T-cell (primary cell): ENCODE measurements around the gene LAMTOR5. TPM values are rescaled to one million over a fixed set of nuclear protein-coding genes. Genes with fewer than 3 reads are reported as not detected.
A peak's percentile ranks its signal among the peaks of the same experiment; 100 is the strongest.

ENCODE experiments used
- ATAC-seq, 4 experiments: fragments of 200-7000 bp in 3 of 4; fragments of 150-1000 bp in 1 of 4; cut with Tn5 transposase; replicated peaks in 1 of 4; 1 replicate in 3 of 4; 2 replicates in 1 of 4; pipeline ENCODE4 v1.10.0; 2021; ENCODE audit warnings: moderate library complexity in 3 of 4, mild to moderate bottlenecking in 2 of 4, moderate number of reproducible peaks in 1 of 4
- CTCF ChIA-PET, 2 donors: fragments of 300-600 bp; sonication (Branson Sonifier 250); formaldehyde crosslinking; loops; one replicate each; lab custom pipeline; 2022; ENCODE audit warnings: antibody characterized with exemption in 2 of 2; lab: Charles Lee
- POLR2A ChIA-PET, 2 donors: fragments of 300-600 bp; sonication (Branson Sonifier 250); formaldehyde crosslinking; loops; one replicate each; lab custom pipeline; 2022; ENCODE audit warnings: antibody characterized with exemption in 2 of 2; lab: Charles Lee
- DNase-seq, 35 experiments: peaks; one replicate each; pipeline versions ENCODE4 v3.0.0 to v3.0.0-alpha.2; 2013 to 2023
- H3K27ac ChIP-seq: one replicate; pipeline ENCODE4 v1.5.1; 2013; ENCODE audit warnings: low read length
- H3K27me3 ChIP-seq, 2 experiments: replicated peaks in 1 of 2; 1 replicate in 1 of 2; 2 replicates in 1 of 2; pipeline versions ENCODE4 v1.6.1 to v1.7.0; 2013; ENCODE audit warnings: low read length in 1 of 2, mixed read lengths in 1 of 2; ENCODE audit not compliant: control insufficient read depth in 2 of 2, insufficient read depth in 2 of 2; ENCODE audit errors: extremely low read depth in 1 of 2
- H3K36me3 ChIP-seq, 2 donors: 1 replicate in 1 of 2; 2 replicates in 1 of 2; pipeline versions ENCODE4 v1.6.1 to v1.7.0; 2013; ENCODE audit warnings: low read length in 1 of 2; ENCODE audit not compliant: control insufficient read depth in 2 of 2, insufficient read depth in 1 of 2; ENCODE audit errors: extremely low read depth in 1 of 2
- H3K4me1 ChIP-seq, 2 experiments: 1 replicate in 1 of 2; 2 replicates in 1 of 2; pipeline versions ENCODE4 v1.6.1 to v1.7.0; 2013; ENCODE audit warnings: low read length in 2 of 2, mixed read lengths in 1 of 2; ENCODE audit not compliant: insufficient read depth in 2 of 2, control insufficient read depth in 1 of 2; ENCODE audit errors: extremely low read depth in 1 of 2
- H3K4me3 ChIP-seq, 2 donors: 1 replicate in 1 of 2; 2 replicates in 1 of 2; pipeline versions ENCODE4 v1.5.1 to v1.7.0; 2013; ENCODE audit warnings: mild to moderate bottlenecking in 2 of 2, low read length in 1 of 2, moderate library complexity in 1 of 2; ENCODE audit not compliant: control insufficient read depth in 1 of 2; ENCODE audit errors: extremely low read depth in 1 of 2
- H3K9me3 ChIP-seq: 2 replicates; pipeline ENCODE4 v1.7.0; 2013
- H3K27ac Mint-ChIP-seq, 2 donors: one replicate each; pipeline ENCODE4 v1.8.0; 2020 to 2021; ENCODE audit warnings: mild to moderate bottlenecking in 2 of 2, mixed read lengths in 2 of 2
- H3K27me3 Mint-ChIP-seq, 2 donors: one replicate each; pipeline ENCODE4 v1.8.0; 2021 to 2022; ENCODE audit warnings: mixed read lengths in 2 of 2
- H3K36me3 Mint-ChIP-seq: one replicate; pipeline ENCODE4 v1.8.0; 2021; ENCODE audit warnings: mixed read lengths
- H3K4me1 Mint-ChIP-seq, 3 donors: one replicate each; pipeline ENCODE4 v1.8.0; 2020 to 2022; ENCODE audit warnings: mixed read lengths in 3 of 3, mild to moderate bottlenecking in 1 of 3
- H3K4me3 Mint-ChIP-seq, 3 donors: one replicate each; pipeline ENCODE4 v1.8.0; 2020 to 2022; ENCODE audit warnings: mild to moderate bottlenecking in 3 of 3, mixed read lengths in 3 of 3, moderate library complexity in 3 of 3
- H3K9me3 Mint-ChIP-seq, 3 donors: one replicate each; pipeline ENCODE4 v1.8.0; 2020 to 2022; ENCODE audit warnings: mixed read lengths in 3 of 3
- WGBS: methylation state at CpG from one replicate; pipeline ENCODE4 v1.1.5; 2013; ENCODE audit warnings: missing lambda C conversion rate; ENCODE audit not compliant: insufficient coverage; 5-methylcytosine and 5-hydroxymethylcytosine counted together
- total RNA-seq, 35 experiments: library from RNA in 6 of 35; stranded (reverse) in 6 of 35; fragments of 120-200 nt in 1 of 35; gene quantifications; one replicate each; pipeline versions ENCODE4 v1.2.1 to v1.2.4 and lab custom pipeline; 2013 to 2026

The LAMTOR5 gene
- total RNA-seq, 5 donors from 2014 or later (not counting 1 experiment from before 2014, with no cell fraction given) = 60.0 to 68.6 (median 67.0) TPM

DNA sequence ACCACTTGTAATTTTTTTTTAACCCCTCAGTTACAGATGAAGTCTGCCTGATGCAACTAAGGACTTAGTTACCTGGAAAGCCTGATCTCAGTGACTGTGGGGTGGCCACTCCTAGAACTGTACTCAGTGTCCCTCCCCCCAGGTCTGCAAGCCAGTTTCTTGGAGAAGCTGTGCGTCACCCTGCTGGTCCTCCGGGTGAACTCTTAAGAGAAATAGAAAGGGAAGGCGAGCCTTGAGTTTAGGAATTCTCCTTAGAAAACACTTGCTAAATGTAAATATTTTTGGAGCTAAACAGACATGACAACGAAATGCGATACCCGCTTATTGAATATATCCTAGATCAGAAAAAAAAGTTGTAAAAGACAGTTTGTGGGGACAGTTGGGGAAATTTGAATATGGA lies 17.4 kb downstream of the LAMTOR5 start:
- ChIA-PET CTCF (no interaction called here), POLR2A (no interaction called here)

DNA sequence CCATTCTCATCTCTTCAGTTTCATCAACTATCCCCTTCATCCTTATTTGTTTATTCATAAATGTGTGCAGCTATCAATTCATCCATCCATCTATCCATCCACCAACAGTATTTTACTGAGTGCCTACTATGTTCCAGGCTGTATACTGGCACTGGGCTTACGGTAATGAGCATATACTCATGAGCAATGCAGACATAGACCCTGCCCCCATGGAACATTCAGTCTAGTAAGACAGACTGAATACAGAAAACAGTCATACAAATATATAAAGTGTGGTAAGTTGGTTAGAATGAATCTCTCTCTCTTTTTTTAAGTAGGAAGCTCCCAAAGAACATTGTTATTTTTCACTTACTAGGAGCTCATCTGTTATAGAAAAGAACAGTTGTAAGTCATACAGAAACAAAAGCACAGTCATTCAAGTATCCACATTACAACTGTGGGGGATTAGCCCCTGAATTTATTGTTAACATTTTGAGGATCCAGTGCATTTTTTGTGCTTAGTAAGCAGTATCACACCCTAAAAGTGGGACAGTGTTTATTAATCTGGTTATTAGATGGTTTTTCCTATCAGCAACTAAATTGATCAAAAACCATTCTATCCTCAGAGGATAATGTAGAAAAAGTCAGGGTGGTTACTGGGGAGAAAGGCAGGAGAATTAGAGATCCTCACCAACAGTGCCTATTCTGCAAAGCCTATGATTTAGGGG lies 20.3 kb downstream of the LAMTOR5 start:
- ChIA-PET CTCF (interaction anchor here in 1 of 2 donors (1.2 kb wide), 1 partner anchor 14 kb away, joined by 3 read pairs; no protein-coding TSS in a partner anchor), POLR2A (no interaction called here)
- Histone ChIP-seq H3K27me3 (no peaks in the 10 kb centered on the region), H3K36me3 (no peaks in the 10 kb centered on the region), H3K9me3 (no peaks in the 10 kb centered on the region), H3K4me3 (no peak overlapping the region), H3K27ac (no peak overlapping the region), H3K4me1 (peaks cover 2 to 12% of the 10 kb centered on the region in 2 experiments)
- Mint-ChIP-seq H3K4me3 (no peak overlapping the region), H3K27me3 (no peaks in the 10 kb centered on the region), H3K4me1 (peaks cover 14 to 31% (median 18%) of the 10 kb centered on the region in 3 donors), H3K36me3 (peaks cover 5% of the 10 kb centered on the region), H3K9me3 (no peaks in the 10 kb centered on the region), H3K27ac (no peak overlapping the region)
- no CpG with 5 or more reads among the region's 1 CpG for WGBS
- no peak for DNase-seq
- ATAC-seq = no peak

More for the DNA sequence above, 17.4 kb downstream of the LAMTOR5 start:
- Mint-ChIP-seq H3K9me3 (no peaks in the 10 kb centered on the region), H3K4me3 (no peak overlapping the region), H3K27me3 (no peaks in the 10 kb centered on the region), H3K36me3 (peaks cover 14% of the 10 kb centered on the region), H3K27ac (no peak overlapping the region), H3K4me1 (peaks cover 0 to 9% (median 0%) of the 10 kb centered on the region in 3 donors)
- no CpG with 5 or more reads among the region's 6 CpGs for WGBS
- no peak overlapping the region for H3K4me3 ChIP-seq
- H3K27ac ChIP-seq = no peak overlapping the region
- no peak for DNase-seq
- no peaks in the 10 kb centered on the region for H3K27me3 ChIP-seq
- peaks cover 0 to 7% of the 10 kb centered on the region in 2 donors for H3K36me3 ChIP-seq
- no peak for ATAC-seq
- H3K9me3 ChIP-seq = no peaks in the 10 kb centered on the region
- no peaks in the 10 kb centered on the region for H3K4me1 ChIP-seq

DNA sequence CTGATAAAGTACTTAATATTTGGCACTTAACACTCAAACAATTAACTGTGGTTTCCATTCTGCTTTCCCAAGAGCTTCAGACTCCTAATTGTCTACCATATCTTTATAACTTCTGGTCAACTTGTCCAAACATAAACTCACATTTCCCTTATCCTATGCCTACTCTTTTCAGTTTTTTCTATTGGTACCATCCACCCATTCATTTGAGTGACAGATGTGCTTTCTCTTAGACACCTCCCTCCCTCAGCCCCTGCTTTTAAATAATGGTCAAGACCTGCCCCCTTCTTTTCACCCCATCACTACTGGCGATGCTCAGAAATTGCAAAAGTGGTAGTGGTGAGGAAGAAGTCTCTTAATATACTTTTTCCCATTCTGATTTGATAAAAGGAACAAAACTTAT lies 22.1 kb downstream of the LAMTOR5 start:
- no peak for DNase-seq
- Mint-ChIP-seq H3K27ac (peak overlapping the region in 1 of 2 donors; percentile 41), H3K36me3 (peaks cover 8% of the 10 kb centered on the region), H3K4me1 (peaks cover 14 to 33% (median 18%) of the 10 kb centered on the region in 3 donors), H3K9me3 (no peaks in the 10 kb centered on the region), H3K4me3 (no peak overlapping the region), H3K27me3 (no peaks in the 10 kb centered on the region)
- no peak for ATAC-seq
- WGBS = no CpG with 5 or more reads among the region's 1 CpG
- no peak overlapping the region for H3K4me3 ChIP-seq
- no peaks in the 10 kb centered on the region for H3K27me3 ChIP-seq
- ChIA-PET CTCF (no interaction called here), POLR2A (no interaction called here)
- H3K9me3 ChIP-seq = no peaks in the 10 kb centered on the region
- no peaks in the 10 kb centered on the region for H3K36me3 ChIP-seq
- no peak overlapping the region for H3K27ac ChIP-seq
- peaks cover 2 to 12% of the 10 kb centered on the region in 2 experiments for H3K4me1 ChIP-seq

DNA sequence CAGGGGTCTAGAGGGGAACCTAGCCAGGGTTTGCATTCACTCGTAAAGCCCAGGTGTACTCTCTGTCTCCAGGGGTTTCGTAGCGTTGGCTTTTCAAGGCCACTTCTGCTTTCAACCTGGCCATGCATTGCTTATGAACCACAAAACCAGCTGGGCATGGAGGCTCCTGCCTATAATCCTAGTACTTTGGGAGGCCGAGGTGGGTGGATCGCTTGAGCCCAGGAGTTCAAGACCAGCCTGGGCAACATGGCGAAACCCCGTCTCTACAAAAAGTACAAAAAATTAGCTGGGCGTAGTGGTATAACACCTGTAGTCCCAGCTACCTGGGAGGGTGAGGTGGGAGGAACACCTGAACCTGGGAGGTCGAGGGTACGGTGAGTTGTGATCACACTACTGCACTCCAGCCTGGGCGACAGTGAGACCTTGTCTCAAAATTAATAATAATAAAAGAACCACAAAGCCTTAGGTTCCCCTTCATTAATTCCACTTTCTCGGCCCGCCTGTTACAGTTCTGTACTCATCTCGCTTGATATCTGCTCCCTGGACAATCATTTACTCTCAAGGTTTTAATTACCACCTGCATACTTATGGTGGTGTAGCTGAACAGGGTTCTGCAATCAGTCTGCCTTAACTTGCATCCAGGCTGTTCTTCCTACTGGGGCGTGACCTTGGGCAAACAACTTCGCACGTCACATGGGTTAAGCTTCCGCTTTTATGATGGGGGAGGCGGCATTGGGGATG lies 22.7 kb downstream of the LAMTOR5 start:
- 92% methylated on average over 5 of the region's 19 CpGs for WGBS
- Histone ChIP-seq H3K4me3 (no peak overlapping the region), H3K27me3 (no peaks in the 10 kb centered on the region), H3K36me3 (no peaks in the 10 kb centered on the region), H3K27ac (peak overlapping the region; percentile 65), H3K4me1 (peaks cover 2 to 12% of the 10 kb centered on the region in 2 experiments), H3K9me3 (no peaks in the 10 kb centered on the region)
- ChIA-PET POLR2A (no interaction called here), CTCF (interaction anchor here (0.5 to 1.0 kb wide), 3 partner anchors 47 to 415 kb away, joined by 3 read pairs; no protein-coding TSS in a partner anchor)
- peak overlapping the region; percentile 87 for H3K27ac Mint-ChIP-seq
- DNase-seq = peak in 1 of 35 experiments; percentile 5
- peaks cover 14 to 33% (median 18%) of the 10 kb centered on the region in 3 donors for H3K4me1 Mint-ChIP-seq
- no peaks in the 10 kb centered on the region for H3K9me3 Mint-ChIP-seq
- no peaks in the 10 kb centered on the region for H3K27me3 Mint-ChIP-seq
- H3K36me3 Mint-ChIP-seq = peaks cover 10% of the 10 kb centered on the region
- peak overlapping the region in 2 of 3 donors; percentile 7 to 11 for H3K4me3 Mint-ChIP-seq
- no peak for ATAC-seq

DNA sequence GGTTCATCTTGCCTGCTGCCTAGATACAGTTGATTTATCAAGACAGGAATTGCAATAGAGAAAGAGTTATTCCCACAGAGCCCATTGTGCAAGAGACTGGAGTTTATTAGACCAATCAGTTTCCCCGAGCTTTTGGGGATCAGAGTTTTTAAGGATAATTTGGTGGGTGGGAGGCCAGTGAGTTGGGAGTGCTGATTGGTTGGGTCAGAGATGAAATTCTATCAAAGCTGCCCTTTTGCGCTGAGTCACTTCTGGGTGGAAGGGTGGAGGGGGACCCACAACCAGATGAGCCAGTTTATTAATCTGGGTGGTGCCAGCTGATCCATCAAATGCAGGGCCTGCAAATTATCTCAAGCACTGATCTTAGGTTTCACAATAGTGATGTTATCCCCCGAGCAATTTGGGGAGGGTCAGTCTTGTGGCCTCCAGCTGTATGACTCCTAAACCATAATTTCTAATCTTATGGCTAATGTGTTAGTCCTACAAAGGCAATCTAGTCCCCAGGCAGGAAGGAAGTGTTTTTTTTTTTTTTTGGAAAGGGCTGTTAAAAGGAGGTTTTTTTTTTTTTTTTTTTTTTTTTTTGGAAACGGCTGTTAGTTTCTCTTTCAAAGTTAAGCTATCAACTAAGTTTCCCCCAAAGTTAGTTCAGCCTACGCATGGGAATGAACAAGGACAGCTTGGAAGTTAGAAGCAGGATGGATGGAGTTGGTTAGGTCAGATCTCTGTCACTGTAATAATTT lies 24.1 kb downstream of the LAMTOR5 start:
- ChIA-PET CTCF (interaction anchor here (0.7 to 1.0 kb wide), 3 partner anchors 30 to 1123 kb away, joined by 3 to 6 read pairs (median 4); no protein-coding TSS in a partner anchor), POLR2A (interaction anchor here in 1 of 2 donors (0.6 to 0.7 kb wide), 2 partner anchors 44 to 151 kb away, joined by 3 read pairs; no protein-coding TSS in a partner anchor)
- Mint-ChIP-seq H3K27ac (peak overlapping the region; percentile 87), H3K27me3 (no peaks in the 10 kb centered on the region), H3K9me3 (no peaks in the 10 kb centered on the region), H3K4me3 (peak overlapping the region; percentile 42 to 58 (median 46)), H3K36me3 (peaks cover 10% of the 10 kb centered on the region), H3K4me1 (peaks cover 14 to 33% (median 18%) of the 10 kb centered on the region in 3 donors)
- H3K4me3 ChIP-seq = no peak overlapping the region
- H3K27me3 ChIP-seq = no peaks in the 10 kb centered on the region
- 91% methylated on average over 1 of the region's 5 CpGs for WGBS
- H3K9me3 ChIP-seq = no peaks in the 10 kb centered on the region
- DNase-seq = peak in 1 of 35 experiments; percentile 12
- H3K36me3 ChIP-seq = no peaks in the 10 kb centered on the region
- peak in 1 of 4 experiments; percentile 20 for ATAC-seq
- peaks cover 2 to 12% of the 10 kb centered on the region in 2 experiments for H3K4me1 ChIP-seq
- peak overlapping the region; percentile 65 for H3K27ac ChIP-seq
